ENCODE measurements around the gene HNF1A.

GRCh38 chr12:121001841-121002483, 23.6 kb downstream of the HNF1A start:
- TF ChIP-seq, protein P1, sequence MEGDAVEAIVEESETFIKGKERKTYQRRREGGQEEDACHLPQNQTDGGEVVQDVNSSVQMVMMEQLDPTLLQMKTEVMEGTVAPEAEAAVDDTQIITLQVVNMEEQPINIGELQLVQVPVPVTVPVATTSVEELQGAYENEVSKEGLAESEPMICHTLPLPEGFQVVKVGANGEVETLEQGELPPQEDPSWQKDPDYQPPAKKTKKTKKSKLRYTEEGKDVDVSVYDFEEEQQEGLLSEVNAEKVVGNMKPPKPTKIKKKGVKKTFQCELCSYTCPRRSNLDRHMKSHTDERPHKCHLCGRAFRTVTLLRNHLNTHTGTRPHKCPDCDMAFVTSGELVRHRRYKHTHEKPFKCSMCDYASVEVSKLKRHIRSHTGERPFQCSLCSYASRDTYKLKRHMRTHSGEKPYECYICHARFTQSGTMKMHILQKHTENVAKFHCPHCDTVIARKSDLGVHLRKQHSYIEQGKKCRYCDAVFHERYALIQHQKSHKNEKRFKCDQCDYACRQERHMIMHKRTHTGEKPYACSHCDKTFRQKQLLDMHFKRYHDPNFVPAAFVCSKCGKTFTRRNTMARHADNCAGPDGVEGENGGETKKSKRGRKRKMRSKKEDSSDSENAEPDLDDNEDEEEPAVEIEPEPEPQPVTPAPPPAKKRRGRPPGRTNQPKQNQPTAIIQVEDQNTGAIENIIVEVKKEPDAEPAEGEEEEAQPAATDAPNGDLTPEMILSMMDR (IDR thresholded peaks at IDR 0.05; ENCODE audit: low read depth, low read length) = no peak
- TF ChIP-seq EZH2phosphoT487 (IDR thresholded peaks at IDR 0.05; ENCODE audit: low read depth) = no peak

All from OCI-LY3 (cell line).